ENCODE measurements around the gene NQO2. TPM values are rescaled to one million over a fixed set of nuclear protein-coding genes. Genes with fewer than 3 reads are reported as not detected.

The NQO2 gene
- total RNA-seq, 1 donor from 2014 or later, result 21.5 TPM

- Mint-ChIP-seq H3K4me1 (peaks cover 17% of the 10 kb centered on the region), H3K27ac (ENCODE audit: unreplicated experiment) (no peak overlapping the region), H3K27me3 (ENCODE audit: low read depth) (peaks cover 31% of the 10 kb centered on the region), H3K4me3 (no peak overlapping the region), H3K36me3 (ENCODE audit: low read depth) (no peaks in the 10 kb centered on the region), H3K9me3 (no peaks in the 10 kb centered on the region)
- DNase-seq (ENCODE audit: low read depth, low spot score), result no peak
- TF ChIP-seq, protein P1, sequence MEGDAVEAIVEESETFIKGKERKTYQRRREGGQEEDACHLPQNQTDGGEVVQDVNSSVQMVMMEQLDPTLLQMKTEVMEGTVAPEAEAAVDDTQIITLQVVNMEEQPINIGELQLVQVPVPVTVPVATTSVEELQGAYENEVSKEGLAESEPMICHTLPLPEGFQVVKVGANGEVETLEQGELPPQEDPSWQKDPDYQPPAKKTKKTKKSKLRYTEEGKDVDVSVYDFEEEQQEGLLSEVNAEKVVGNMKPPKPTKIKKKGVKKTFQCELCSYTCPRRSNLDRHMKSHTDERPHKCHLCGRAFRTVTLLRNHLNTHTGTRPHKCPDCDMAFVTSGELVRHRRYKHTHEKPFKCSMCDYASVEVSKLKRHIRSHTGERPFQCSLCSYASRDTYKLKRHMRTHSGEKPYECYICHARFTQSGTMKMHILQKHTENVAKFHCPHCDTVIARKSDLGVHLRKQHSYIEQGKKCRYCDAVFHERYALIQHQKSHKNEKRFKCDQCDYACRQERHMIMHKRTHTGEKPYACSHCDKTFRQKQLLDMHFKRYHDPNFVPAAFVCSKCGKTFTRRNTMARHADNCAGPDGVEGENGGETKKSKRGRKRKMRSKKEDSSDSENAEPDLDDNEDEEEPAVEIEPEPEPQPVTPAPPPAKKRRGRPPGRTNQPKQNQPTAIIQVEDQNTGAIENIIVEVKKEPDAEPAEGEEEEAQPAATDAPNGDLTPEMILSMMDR (conservative IDR thresholded peaks at IDR 0.05), result no peak
Measured at GRCh38 chr6:2973676-2974075, 26.0 kb upstream of the NQO2 start.

- Mint-ChIP-seq H3K4me1 (peaks cover 8% of the 10 kb centered on the region), H3K4me3 (no peak overlapping the region), H3K27ac (ENCODE audit: unreplicated experiment) (no peak overlapping the region), H3K27me3 (ENCODE audit: low read depth) (peaks cover 34% of the 10 kb centered on the region), H3K9me3 (no peaks in the 10 kb centered on the region), H3K36me3 (ENCODE audit: low read depth) (no peaks in the 10 kb centered on the region)
- TF ChIP-seq, protein P1 (conservative IDR thresholded peaks at IDR 0.05), result no peak
- DNase-seq (ENCODE audit: low read depth, low spot score), result no peak
Measured at GRCh38 chr6:2976060-2976459, 23.6 kb upstream of the NQO2 start.

- peaks cover 7% of the 10 kb centered on the region for H3K4me1 Mint-ChIP-seq
- H3K27ac Mint-ChIP-seq (ENCODE audit: unreplicated experiment), result no peak overlapping the region
- DNase-seq (ENCODE audit: low read depth, low spot score), result no peak
- H3K27me3 Mint-ChIP-seq (ENCODE audit: low read depth), result peaks cover 38% of the 10 kb centered on the region
- H3K9me3 Mint-ChIP-seq, result no peaks in the 10 kb centered on the region
- TF ChIP-seq, protein P1 (conservative IDR thresholded peaks at IDR 0.05), result no peak
- H3K4me3 Mint-ChIP-seq, result no peak overlapping the region
- no peaks in the 10 kb centered on the region for H3K36me3 Mint-ChIP-seq (ENCODE audit: low read depth)
Measured at GRCh38 chr6:2976571-2977085, 23.1 kb upstream of the NQO2 start.

- Mint-ChIP-seq H3K36me3 (ENCODE audit: low read depth) (no peaks in the 10 kb centered on the region), H3K4me1 (peaks cover under 1% of the 10 kb centered on the region), H3K4me3 (no peak overlapping the region), H3K27me3 (ENCODE audit: low read depth) (peaks cover 33% of the 10 kb centered on the region), H3K9me3 (no peaks in the 10 kb centered on the region), H3K27ac (ENCODE audit: unreplicated experiment) (no peak overlapping the region)
- DNase-seq (ENCODE audit: low read depth, low spot score), result no peak
- TF ChIP-seq, protein P1 (conservative IDR thresholded peaks at IDR 0.05), result no peak
Measured at GRCh38 chr6:2977290-2977689, 22.4 kb upstream of the NQO2 start.

GRCh38 chr6:2977799-2978590 is 21.7 kb upstream of the NQO2 start:
- H3K4me3 Mint-ChIP-seq, result no peak overlapping the region
- TF ChIP-seq, protein P1 (conservative IDR thresholded peaks at IDR 0.05), result no peak
- H3K36me3 Mint-ChIP-seq (ENCODE audit: low read depth), result no peaks in the 10 kb centered on the region
- DNase-seq (ENCODE audit: low read depth, low spot score), result no peak
- no peak overlapping the region for H3K27ac Mint-ChIP-seq (ENCODE audit: unreplicated experiment)
- H3K4me1 Mint-ChIP-seq, result no peaks in the 10 kb centered on the region
- H3K27me3 Mint-ChIP-seq (ENCODE audit: low read depth), result peaks cover 30% of the 10 kb centered on the region
- H3K9me3 Mint-ChIP-seq, result no peaks in the 10 kb centered on the region

Measured in neural crest cell (in vitro differentiated cells).